ENCODE data around the gene SEMA4D.

The SEMA4D gene, protein sequence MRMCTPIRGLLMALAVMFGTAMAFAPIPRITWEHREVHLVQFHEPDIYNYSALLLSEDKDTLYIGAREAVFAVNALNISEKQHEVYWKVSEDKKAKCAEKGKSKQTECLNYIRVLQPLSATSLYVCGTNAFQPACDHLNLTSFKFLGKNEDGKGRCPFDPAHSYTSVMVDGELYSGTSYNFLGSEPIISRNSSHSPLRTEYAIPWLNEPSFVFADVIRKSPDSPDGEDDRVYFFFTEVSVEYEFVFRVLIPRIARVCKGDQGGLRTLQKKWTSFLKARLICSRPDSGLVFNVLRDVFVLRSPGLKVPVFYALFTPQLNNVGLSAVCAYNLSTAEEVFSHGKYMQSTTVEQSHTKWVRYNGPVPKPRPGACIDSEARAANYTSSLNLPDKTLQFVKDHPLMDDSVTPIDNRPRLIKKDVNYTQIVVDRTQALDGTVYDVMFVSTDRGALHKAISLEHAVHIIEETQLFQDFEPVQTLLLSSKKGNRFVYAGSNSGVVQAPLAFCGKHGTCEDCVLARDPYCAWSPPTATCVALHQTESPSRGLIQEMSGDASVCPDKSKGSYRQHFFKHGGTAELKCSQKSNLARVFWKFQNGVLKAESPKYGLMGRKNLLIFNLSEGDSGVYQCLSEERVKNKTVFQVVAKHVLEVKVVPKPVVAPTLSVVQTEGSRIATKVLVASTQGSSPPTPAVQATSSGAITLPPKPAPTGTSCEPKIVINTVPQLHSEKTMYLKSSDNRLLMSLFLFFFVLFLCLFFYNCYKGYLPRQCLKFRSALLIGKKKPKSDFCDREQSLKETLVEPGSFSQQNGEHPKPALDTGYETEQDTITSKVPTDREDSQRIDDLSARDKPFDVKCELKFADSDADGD

DNA sequence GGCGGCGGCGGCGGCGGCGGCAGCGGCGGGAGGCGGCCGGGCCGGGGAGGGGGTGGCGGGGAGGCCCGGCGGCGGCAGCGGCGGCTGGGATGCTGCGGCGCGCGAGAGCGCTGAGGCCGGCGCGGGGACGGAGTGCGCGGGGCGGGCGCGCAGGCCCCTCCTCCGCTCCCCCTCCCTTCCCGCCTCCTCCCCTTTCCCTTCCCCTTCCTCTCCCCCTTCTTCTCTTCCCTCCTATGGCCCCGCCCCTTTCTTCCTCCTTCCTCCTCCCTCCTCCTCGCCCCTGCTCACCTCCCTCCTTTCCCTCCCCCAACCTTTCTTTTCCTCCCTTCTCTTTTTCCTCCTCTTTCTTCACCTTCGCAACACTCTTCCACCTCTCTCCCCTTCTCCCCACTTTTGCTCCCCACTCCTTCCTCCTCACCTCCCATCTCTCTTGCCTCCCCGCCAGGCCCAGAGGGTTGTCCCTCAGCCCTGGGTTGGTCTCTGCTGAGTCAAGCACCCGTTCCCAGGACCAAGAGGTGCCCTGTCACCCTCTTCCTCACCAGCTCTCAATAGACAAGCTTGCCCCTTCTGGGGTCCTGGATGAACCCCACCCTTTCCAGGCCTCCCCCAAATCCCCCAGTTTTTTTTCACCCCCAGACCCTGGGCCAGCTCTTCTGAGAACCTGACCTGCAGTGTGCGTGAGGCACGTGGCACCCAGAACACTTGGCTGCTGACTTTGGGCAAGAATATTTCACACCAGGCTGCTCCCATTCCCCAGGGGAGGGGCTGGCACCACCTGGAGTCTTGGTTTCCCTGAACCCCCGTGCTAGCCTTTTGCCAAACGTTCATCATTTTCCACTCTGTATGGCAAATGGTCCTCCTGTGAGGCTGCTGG lies at the start of gene SEMA4D:
TSS of gene SEMA4D (minus strand) at position 136 of the 874 bp plus-strand sequence. CDS start 92,657 bp downstream, outside the sequence.
- no peak for DNase-seq

- DNase-seq = no peak
These were observed 49.1 kb upstream of the SEMA4D start for GRCh38 chr9:89547000-89547399.

DNA sequence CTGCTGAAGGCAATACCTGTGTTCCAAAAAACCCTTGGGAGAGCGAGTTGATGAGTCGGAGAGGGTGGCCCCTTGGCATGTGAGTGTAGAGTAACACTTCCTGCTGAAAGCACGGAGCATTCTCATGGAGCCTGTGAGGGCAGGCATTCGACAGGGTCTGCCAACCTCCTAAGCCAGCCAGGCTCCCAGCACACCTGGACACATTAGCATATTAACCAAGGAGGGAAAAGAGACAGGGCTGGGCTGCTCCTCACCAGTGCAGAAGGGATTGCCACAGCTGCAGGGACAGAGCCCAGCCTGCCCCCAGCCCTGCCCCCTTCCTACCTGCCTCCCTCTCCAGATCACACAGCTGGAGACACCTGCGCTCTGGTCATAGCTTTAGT lies 46.4 kb upstream of the SEMA4D start:
- DNase-seq = no peak

GRCh38 chr9:89543621-89544278 lies 45.8 kb upstream of the SEMA4D start:
- DNase-seq = no peak

- DNase-seq = no peak
These were observed 45.2 kb upstream of the SEMA4D start for GRCh38 chr9:89543111-89543510.

DNA sequence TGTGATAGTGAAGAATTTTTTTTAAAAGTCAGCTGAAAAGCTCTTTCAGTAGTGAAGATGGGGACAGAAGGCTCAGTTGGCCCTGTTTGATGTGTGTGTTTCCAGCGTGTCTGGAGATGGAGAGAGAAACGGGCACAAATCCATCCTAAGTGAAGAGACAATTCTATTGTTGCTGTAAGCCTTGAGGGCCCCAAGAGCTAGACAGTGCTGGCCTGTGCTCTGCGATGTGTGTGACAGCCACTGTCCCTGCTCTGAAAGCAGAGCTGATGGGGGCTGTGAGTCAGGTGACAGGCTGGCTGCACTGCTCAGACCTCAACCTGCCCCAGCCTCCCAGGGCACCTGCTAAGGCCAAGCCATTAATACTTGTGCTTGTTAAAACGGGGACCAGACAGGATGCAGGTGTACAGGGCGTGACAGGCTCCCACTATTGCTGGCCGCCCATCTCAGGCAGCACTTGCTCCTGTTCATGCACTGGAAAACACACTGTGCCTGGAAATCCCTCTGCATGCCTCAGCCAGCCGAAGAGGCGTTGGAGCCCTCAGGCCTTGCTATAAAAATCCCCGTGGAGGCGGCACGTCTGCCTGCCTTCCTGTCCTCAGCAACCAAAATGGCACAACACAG lies 44.6 kb upstream of the SEMA4D start:
- DNase-seq = no peak

GRCh38 chr9:89541798-89542197 lies 43.9 kb upstream of the SEMA4D start:
- DNase-seq = no peak

- no peak for DNase-seq
These were observed 41.5 kb upstream of the SEMA4D start for GRCh38 chr9:89539374-89539773.

DNA sequence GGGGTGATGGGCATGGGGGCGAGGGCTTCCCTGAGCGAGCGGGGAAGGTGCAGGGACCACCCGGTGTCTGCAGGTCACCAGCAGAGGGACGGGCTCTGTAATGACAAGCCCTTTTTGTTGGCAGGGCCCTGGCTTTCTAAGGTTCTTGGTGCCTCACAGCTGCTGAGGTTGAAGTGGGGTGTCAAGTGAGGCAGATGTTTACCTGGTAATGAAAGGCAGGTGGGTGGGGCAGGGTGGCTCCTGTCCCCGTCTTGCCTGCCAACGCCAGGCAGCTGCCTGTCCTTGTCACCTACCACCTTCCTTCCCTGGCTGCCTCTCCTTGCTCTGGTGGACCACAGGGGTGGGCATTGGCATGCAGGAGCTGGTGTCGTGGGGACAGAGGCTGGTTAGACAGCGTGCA lies 41.0 kb upstream of the SEMA4D start:
- DNase-seq = peak; percentile 27

GRCh38 chr9:89537166-89537565 lies 39.3 kb upstream of the SEMA4D start:
- no peak for DNase-seq

DNA sequence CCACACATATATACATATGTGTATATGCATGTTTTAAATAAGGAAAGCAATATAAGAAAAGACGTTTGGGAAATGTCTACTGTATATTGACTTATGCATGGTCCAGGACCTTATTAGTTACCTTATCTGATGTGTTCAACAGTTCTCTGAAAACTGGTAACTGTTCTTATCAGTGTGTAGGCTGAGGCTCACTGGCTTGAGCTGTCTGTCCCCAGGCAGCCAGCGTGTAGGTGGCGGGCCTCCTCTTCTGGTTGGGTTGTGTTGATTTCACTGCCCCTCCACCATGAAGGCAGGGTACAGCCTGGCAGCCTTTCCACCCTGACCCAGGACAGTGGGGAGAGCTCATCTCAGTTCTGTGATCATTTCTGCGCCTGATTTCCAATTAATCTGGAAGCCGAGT lies 38.7 kb upstream of the SEMA4D start:
- peak; percentile 26 for DNase-seq

GRCh38 chr9:89536145-89536574 lies 38.2 kb upstream of the SEMA4D start:
- peak; percentile 24 for DNase-seq

DNA sequence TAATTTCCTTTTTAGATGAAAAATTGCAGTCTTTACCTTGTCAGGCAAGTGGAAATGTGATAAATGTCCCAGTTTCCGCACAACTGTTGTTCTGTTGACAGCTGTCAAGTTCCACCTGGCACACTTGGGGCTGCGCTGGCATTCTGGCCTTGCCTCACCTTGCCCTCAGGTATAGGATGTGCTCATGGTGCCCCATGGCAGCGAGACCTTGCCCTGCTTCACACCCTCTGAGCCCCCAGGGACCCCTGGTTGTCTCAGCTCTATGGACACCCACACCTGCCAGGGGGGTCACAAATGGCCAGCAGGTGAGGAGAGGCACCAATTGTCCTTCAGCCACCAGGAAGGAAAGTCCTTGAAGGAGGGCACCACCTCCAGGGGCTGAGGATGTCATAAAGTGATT lies 37.5 kb upstream of the SEMA4D start:
- DNase-seq = no peak

DNA sequence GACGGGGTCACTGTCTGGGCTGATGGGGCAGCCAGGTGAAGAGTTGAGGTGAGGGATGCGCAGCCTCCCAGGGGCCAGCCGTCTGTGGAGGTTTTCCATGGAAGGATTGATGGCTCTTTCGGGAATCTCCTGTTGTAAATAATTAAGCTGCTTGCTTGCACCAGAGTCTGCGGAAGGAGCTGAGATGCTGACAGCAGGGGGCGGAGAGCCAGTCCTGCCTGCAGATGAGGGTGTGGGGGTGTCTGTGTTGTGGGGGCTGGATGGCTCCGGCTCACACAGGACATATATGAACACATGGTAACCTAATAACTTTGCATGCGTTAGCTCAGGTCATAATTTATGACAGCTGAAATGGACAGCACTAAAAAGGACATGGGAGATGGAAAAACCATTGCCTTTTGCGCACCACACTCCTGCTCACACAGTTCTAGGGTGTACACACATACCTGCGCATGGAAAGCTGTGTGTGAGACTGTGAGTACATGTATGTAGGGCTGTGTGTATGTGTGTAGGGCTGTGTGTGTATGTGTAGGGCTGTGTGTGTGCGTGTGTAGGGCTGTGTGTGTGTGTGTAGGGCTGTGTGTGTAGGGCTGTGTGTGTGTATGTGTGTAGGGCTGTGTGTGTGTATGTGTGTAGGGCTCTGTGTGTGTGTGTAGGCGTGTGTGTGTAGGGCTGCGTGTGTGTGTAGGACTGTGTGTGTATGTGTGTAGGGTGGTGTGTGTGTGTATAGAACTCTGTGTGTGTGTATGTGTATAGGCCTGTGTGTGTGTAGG lies 36.8 kb upstream of the SEMA4D start:
- no peak for DNase-seq

- no peak for DNase-seq
These were observed 35.6 kb upstream of the SEMA4D start for GRCh38 chr9:89533411-89534095.

DNA sequence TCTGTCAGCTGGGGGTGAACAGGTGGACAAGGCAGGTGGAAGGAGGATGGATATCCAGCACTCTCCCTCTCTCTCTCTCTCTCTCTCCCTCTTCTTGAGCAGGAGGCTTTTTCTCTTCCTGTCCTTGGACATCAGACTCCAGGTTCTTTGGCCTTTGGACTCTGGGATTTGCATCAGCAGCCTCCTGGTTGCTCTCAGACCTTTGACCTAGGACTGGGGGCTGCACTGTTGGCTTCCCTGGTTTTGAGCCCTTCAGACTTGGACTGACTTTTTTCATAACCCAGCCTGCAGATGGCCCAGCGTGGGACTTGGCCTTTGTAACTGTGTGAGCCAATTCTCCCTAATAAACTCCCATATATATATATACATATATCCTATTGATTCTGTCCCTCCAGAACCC lies 35.0 kb upstream of the SEMA4D start:
- DNase-seq = no peak

GRCh38 chr9:89532478-89532877 lies 34.6 kb upstream of the SEMA4D start:
- DNase-seq = peak; percentile 38

DNA sequence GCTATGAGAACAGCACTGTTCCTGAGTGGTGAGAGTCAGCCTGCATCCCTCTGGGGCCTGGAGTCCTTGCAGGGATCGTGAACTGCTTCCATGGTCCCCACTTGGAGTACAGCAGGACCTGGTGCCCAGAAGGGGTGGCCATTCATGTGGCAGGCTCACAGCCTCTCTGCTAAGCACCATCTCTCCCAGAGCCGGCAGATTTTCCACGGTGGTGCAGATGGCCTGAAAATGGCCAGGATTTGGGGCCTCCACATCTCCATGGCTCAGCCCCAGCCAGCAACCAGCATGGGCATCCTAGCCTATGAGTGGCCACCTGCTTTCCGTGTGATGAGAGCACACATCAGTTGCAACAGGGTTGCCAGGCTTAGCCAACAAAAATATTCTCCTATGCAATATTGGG lies 33.9 kb upstream of the SEMA4D start:
- DNase-seq = no peak

GRCh38 chr9:89530726-89531125 lies 32.8 kb upstream of the SEMA4D start:
- DNase-seq = no peak

GRCh38 chr9:89529243-89530035 lies 31.5 kb upstream of the SEMA4D start:
- no peak for DNase-seq
